OCI-LY1 (cell line): Measurements from ENCODE around the gene SLC9A8.

ENCODE experiments used
- EZH2 ChIP-seq: fragments of 200-600 bp; sonication (generic), shearing (Covaris generic); IDR thresholded peaks from 2 replicates; pipeline ENCODE4 v1.8.0; 2017; ENCODE audit warnings: borderline replicate concordance, mixed run types, mild to moderate bottlenecking, antibody characterized with exemption, low read length, moderate library complexity, mixed read lengths
- TF ChIP-seq, protein P1 (sequence below): fragments of 200-600 bp; sonication (generic), shearing (Covaris generic); IDR thresholded peaks from 2 replicates; pipeline ENCODE4 v1.5.1; 2017; ENCODE audit warnings: mild to moderate bottlenecking, antibody characterized with exemption, low read length, moderate library complexity, mixed read lengths

DNA sequence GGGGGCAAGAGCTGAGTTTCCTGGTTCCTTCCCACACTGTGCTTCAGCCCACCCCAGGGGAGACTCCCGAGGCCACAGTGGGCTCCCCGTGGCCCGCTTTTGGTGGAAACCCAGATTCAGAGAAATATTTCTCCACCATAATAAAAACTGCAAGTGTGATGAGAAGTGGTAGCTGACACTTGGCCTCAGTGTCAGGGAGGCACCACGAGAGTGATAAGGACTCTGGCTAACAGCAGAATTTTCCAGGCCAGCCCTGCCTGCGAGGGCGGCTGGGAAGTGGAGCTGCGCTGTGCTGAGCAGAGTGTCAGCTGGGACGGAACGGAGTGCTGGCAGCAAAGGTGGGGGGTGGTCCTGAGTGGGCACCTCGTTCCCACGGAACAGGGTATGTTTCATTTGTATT is 80.2 kb downstream of the SLC9A8 start:
- TF ChIP-seq, protein P1, sequence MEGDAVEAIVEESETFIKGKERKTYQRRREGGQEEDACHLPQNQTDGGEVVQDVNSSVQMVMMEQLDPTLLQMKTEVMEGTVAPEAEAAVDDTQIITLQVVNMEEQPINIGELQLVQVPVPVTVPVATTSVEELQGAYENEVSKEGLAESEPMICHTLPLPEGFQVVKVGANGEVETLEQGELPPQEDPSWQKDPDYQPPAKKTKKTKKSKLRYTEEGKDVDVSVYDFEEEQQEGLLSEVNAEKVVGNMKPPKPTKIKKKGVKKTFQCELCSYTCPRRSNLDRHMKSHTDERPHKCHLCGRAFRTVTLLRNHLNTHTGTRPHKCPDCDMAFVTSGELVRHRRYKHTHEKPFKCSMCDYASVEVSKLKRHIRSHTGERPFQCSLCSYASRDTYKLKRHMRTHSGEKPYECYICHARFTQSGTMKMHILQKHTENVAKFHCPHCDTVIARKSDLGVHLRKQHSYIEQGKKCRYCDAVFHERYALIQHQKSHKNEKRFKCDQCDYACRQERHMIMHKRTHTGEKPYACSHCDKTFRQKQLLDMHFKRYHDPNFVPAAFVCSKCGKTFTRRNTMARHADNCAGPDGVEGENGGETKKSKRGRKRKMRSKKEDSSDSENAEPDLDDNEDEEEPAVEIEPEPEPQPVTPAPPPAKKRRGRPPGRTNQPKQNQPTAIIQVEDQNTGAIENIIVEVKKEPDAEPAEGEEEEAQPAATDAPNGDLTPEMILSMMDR, result no peak
- TF ChIP-seq EZH2, result no peak
